ENCODE measurements around the gene SH3PXD2B.

SH3PXD2B gene

GRCh38 chr5:172487671-172488070 is 33.3 kb upstream of the SH3PXD2B start:
- TF ChIP-seq REST (IDR thresholded peaks at IDR 0.05; ENCODE audit: low read depth) (no peak), CREB1 (IDR thresholded peaks at IDR 0.05; ENCODE audit: low read depth) (no peak), TCF12 (IDR thresholded peaks at IDR 0.05; ENCODE audit: low read depth) (no peak), EGR1 (IDR thresholded peaks at IDR 0.05) (no peak), YY1 (IDR thresholded peaks at IDR 0.05; ENCODE audit: low read depth) (no peak), MAX (IDR thresholded peaks at IDR 0.05) (no peak), TEAD4 (IDR thresholded peaks at IDR 0.05) (no peak), NFIC (IDR thresholded peaks at IDR 0.05) (no peak), USF1 (IDR thresholded peaks at IDR 0.05) (no peak), RAD21 (IDR thresholded peaks at IDR 0.05; ENCODE audit: low read depth) (no peak), CEBPB (IDR thresholded peaks at IDR 0.05) (no peak), FOXM1 (IDR thresholded peaks at IDR 0.05; ENCODE audit: borderline replicate concordance, low read depth) (no peak)

GRCh38 chr5:172486912-172487311 is 32.6 kb upstream of the SH3PXD2B start:
- no peak for TF ChIP-seq NFIC (IDR thresholded peaks at IDR 0.05)
- no peak for TF ChIP-seq FOXM1 (IDR thresholded peaks at IDR 0.05; ENCODE audit: borderline replicate concordance, low read depth)
- TF ChIP-seq EGR1 (IDR thresholded peaks at IDR 0.05): no peak

- TF ChIP-seq RAD21 (IDR thresholded peaks at IDR 0.05; ENCODE audit: low read depth) (no peak), FOXM1 (IDR thresholded peaks at IDR 0.05; ENCODE audit: borderline replicate concordance, low read depth) (no peak), MAX (IDR thresholded peaks at IDR 0.05) (no peak), REST (IDR thresholded peaks at IDR 0.05; ENCODE audit: low read depth) (no peak), NFIC (IDR thresholded peaks at IDR 0.05) (no peak)
Observed at GRCh38 chr5:172486451-172486850, 32.1 kb upstream of the SH3PXD2B start.

- no peak for TF ChIP-seq TEAD4 (IDR thresholded peaks at IDR 0.05)
Observed at GRCh38 chr5:172485511-172486202, 31.3 kb upstream of the SH3PXD2B start.

GRCh38 chr5:172484664-172485063 is 30.3 kb upstream of the SH3PXD2B start:
- TF ChIP-seq TEAD4 (IDR thresholded peaks at IDR 0.05) (no peak), REST (IDR thresholded peaks at IDR 0.05; ENCODE audit: low read depth) (no peak), CEBPB (IDR thresholded peaks at IDR 0.05) (no peak), TCF12 (IDR thresholded peaks at IDR 0.05; ENCODE audit: low read depth) (no peak), FOXM1 (IDR thresholded peaks at IDR 0.05; ENCODE audit: borderline replicate concordance, low read depth) (no peak), NFIC (IDR thresholded peaks at IDR 0.05) (no peak), RAD21 (IDR thresholded peaks at IDR 0.05; ENCODE audit: low read depth) (no peak), TAF1 (IDR thresholded peaks at IDR 0.05; ENCODE audit: low read depth) (no peak), CREB1 (IDR thresholded peaks at IDR 0.05; ENCODE audit: low read depth) (no peak), YY1 (IDR thresholded peaks at IDR 0.05; ENCODE audit: low read depth) (no peak), ZBTB7A (IDR thresholded peaks at IDR 0.05; ENCODE audit: low read depth) (no peak), MAX (IDR thresholded peaks at IDR 0.05) (no peak), USF1 (IDR thresholded peaks at IDR 0.05) (no peak), EP300 (IDR thresholded peaks at IDR 0.05; ENCODE audit: borderline replicate concordance) (no peak), EGR1 (IDR thresholded peaks at IDR 0.05) (no peak)
